Fibroblast of mammary gland (primary cell): ENCODE results near the gene ITPR3.

Source experiments
- DNase-seq: peaks from one replicate; pipeline ENCODE4 v3.0.0-alpha.2; 2010; ENCODE audit warnings: low read depth
- H3K4me3 ChIP-seq: 2 replicates; pipeline ENCODE4 v1.5.1; 2011; ENCODE audit warnings: low read depth, mild to moderate bottlenecking, low read length, moderate library complexity; ENCODE audit not compliant: control insufficient read depth
- TF ChIP-seq, protein P1 (sequence below): conservative IDR thresholded peaks from 2 replicates; pipeline ENCODE4 v1.5.1; 2011; ENCODE audit warnings: low read depth, low read length, inconsistent platforms; ENCODE audit not compliant: control insufficient read depth, insufficient read depth

ITPR3 gene

DNA sequence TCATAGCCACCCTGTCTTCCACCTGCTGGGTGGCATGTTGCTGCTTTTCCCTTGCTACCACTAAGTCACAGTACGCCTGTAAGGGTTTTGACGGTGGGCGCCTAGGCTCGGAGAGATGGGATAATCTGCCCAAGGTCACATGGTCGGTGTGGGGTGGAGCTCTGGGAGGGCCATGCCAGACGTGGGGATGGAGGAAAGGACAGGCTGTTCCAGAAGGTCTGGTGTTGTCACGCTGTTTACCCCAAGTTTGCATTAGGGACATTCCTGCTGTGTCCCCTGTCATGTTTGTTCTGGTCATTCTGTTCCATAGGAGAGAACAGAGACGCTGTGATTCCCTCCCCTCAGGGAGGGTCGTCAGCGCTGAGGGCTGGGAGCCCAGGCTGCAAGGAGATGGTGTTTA, 109.5 kb downstream of the ITPR3 start:
- TF ChIP-seq, protein P1, sequence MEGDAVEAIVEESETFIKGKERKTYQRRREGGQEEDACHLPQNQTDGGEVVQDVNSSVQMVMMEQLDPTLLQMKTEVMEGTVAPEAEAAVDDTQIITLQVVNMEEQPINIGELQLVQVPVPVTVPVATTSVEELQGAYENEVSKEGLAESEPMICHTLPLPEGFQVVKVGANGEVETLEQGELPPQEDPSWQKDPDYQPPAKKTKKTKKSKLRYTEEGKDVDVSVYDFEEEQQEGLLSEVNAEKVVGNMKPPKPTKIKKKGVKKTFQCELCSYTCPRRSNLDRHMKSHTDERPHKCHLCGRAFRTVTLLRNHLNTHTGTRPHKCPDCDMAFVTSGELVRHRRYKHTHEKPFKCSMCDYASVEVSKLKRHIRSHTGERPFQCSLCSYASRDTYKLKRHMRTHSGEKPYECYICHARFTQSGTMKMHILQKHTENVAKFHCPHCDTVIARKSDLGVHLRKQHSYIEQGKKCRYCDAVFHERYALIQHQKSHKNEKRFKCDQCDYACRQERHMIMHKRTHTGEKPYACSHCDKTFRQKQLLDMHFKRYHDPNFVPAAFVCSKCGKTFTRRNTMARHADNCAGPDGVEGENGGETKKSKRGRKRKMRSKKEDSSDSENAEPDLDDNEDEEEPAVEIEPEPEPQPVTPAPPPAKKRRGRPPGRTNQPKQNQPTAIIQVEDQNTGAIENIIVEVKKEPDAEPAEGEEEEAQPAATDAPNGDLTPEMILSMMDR: no peak
- no peak overlapping the region for H3K4me3 ChIP-seq
- DNase-seq: no peak

- TF ChIP-seq, protein P1: no peak
- no peak for DNase-seq
- no peak overlapping the region for H3K4me3 ChIP-seq
Observed at GRCh38 chr6:33731035-33731434, 109.9 kb downstream of the ITPR3 start.

DNA sequence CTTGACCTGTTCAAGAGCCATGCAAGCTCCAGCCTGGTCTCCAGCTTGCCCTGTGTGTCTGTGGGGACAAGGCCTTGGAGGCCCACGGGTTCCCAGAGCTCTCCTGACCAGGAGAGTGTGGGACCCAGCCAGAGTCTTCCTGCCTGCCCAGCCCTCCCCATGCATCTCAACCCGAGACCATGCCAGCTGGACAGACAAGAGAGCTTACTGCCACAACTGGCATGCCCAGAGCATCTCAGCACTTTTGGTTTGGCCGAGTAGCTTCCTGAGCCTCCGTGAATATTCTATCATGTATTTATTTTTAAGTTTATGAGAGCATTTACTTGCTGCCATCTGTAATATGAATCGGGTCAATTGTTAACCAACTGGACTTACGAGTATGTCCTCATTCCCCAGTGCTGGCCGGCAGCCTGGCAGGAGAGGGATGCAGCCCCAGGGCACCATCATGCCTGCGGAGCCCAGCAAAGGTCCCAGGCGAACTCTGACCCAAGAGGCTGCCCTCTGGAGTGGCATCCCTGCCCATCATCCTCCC, 110.7 kb downstream of the ITPR3 start:
- TF ChIP-seq, protein P1: no peak
- no peak for DNase-seq
- no peak overlapping the region for H3K4me3 ChIP-seq

GRCh38 chr6:33732385-33732784, 111.3 kb downstream of the ITPR3 start:
- no peak for DNase-seq
- TF ChIP-seq, protein P1: no peak
- H3K4me3 ChIP-seq: no peak overlapping the region

DNA sequence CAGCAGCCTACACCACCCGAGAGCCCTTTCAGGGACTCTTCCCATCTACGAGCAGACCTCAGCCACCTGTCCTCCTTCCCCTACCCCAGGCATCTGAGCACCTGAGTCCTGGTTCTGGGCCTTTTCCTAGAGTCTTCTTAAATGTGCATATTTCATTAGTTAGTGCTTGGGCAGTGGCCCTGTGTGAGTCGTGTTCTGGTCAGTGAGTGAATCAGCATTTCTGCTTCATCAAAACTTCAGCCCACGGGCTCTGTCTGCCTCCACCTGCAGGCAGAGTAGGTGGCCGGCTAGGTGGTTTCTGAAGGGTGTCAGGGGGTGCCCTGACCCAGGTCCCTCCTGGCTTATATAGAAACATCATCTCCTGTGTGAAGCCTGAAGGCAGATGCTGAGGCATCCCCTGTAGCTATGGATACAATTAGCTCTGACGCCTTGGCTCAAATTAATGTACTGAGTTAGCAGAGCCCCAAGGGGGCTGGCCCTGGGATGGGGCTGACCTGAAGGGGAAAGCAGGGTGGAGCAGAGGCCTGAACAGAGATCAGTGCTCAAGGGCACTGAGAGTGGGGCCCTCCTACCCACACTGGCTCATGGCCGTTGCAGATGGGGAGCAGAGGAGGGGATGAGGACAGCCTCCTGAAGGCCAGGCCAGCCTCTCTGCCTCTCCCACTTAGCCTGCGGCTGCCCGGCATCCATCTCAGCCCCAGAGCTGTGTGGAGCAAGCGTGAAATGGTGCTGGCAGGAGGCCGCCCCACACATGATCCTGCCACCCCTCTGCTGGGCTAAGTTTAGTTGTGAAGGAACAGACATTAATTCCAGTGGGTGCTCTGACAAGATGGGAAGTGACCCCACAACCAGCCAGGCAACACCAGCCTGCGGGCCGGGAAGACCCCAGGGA, 111.9 kb downstream of the ITPR3 start:
- TF ChIP-seq, protein P1: no peak
- no peak overlapping the region for H3K4me3 ChIP-seq
- DNase-seq: no peak

DNA sequence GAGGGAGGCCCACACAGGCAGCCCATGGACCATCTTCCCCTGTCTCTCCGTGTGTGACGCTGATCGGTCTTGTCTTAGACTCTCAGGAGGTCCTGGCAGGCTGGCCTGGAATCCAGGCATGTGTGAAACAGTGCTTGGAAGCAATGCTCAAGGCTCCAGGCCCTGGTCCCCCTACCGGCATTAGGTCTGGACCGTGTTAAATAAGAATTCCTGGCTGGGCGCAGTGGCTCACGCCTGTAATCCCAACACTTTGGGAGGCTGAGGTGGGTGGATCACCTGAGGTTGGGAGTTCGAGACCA, 112.5 kb downstream of the ITPR3 start:
- H3K4me3 ChIP-seq: no peak overlapping the region
- no peak for DNase-seq
- TF ChIP-seq, protein P1: no peak
